GM18909 (cell line): ENCODE results near the gene ARL9.

Experiments
- ATAC-seq: cut with Tn5 transposase; IDR thresholded peaks from one replicate; pipeline ENCODE4 v1.9.1; 2021; ENCODE audit warnings: mild to moderate bottlenecking; ENCODE audit not compliant: unreplicated experiment, poor library complexity

Gene ARL9

DNA sequence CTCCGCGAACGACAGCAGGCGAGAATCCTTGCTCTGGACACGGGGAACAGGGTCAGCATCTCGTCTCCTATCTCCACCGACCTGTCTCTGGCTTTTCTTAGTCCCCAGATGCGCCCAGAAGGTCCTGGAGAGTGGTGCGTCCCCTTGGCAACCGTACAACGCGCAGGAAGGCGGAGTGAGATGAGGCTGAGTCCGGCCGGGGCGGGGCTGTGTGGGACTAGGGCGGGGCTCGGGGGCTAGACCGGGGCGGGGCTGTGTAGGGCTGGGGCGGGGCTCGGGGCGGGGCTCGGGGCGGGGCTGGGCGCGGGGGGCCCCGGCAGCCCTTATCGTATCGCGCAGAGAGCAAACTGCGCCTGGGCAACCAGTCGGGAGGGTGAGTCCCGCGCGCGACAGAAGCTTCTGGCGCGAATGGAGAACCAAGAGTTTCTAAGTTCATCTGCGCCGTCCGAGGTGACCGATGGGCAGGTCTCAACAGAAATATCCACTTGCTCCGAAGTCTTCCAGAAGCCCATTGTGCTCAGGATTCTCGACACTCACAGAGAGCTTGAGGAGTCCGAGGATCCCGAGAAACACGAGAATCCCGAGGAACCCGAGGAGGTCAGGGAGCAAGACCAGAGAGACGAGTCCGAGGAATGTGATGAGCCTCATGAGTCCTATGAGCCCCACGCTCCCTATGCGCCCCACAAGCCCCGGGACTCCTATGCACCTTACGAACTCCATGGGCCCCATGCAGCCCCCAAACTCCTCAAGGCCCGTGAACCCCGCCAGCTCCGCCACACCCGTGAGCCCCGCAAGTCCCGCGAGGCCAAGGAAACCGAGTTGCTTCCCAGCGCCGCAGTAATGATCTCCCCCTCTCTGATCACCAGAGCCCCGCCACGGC is 24.9 kb downstream of the ARL9 start:
- peak; percentile 91 for ATAC-seq

DNA sequence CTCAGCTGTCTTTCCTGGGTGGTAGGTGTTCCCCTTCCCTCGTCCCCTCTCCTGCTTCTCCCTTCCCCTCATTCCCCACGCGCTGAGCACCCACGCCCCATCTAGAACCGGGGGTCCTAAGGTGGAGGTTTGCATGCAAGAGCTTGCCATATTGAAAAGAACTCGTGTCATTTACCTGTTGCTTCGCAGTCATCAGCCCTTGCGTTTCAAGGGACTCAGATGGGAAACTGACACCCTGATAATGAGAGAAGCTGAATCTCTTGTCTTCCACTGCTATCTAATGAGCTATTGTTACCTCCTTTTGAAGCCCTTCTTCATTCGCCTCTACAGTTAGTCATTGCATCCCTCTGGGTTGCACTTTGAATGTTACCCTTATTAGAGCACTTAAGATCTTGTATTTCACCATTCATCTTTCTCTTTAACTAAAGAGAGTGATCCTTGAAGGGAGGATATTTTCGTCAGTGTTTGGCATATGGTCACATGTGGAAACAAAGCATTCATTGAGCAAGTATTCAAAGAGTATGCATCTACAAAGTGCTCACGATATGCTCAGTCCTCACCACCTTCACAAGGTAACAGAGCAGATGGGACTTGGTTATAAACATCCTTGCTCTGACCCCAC is 25.7 kb downstream of the ARL9 start:
- ATAC-seq = no peak

DNA sequence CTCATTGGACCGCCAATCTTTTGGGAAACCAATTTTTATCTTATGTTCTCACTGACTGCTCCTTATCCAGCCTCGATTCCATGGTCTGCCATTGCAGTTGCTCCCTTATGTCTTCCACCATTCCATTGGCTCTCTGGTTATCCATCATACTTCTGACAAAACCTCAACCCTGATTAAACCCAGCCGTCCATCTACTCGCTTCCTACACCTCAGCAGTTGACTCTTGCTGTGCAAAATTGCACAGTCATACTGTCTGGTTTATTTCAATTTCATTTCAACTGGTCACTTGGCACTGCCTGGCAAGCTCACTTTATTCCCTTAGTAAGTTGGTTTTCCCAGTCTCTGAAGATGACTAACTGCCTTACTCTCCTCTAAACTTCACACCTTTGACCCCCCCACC is 26.2 kb downstream of the ARL9 start:
- ATAC-seq = no peak

DNA sequence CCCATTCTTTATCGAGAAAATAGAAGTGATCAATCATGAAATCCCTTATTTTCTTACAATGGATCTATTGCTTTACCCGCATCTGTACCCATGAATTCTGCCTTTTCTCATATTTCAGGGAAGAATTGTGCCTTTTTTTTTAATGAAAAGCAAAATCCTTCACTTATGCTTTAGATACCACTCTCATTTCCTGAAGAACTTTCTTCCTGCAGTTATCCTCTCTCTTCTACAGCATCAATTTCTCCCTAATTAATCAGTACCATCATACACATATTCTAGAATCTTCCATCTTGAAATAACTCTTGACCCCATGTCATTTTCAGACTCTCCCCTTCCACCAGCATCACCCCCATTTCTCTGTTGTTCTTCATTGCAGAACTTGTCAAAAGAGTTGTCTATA is 26.6 kb downstream of the ARL9 start:
- no peak for ATAC-seq

DNA sequence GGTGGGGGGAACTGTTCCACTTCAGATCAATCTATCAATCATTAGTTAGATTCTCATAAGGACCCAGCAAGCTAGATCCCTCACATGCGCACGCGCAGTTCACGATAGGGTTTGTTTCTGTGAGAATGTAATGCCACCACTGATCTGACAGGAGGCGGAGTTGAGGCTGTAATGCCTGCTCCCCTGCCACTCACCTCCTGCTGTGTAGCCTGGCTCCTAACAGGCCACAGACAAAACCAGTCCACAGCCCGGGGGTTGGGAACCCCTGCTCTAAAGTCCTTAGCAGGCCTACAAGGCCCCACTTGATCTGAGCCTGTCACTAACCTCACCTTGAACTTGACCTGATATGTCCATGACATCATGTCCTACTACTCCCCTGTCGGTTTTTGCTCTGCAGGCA is 30.3 kb downstream of the ARL9 start:
- ATAC-seq = no peak

DNA sequence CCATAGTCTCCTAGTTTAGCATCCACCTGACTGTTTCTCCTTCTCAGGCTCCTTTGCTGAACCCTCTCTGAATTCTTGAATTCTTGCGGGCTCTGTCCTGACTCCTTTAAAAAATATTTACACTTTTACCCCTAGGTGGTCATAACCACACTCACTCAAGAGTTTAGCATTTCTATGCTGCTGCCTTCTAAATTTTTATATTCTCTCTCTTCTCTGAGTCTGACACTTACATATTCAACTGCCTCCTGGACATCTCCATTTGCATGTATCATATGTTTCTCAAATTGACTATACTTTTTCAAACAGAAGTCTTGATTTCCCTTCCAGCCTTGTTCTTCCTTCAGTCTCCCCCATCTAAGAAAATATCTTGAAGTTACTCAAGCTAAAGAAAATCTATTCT is 31.6 kb downstream of the ARL9 start:
- no peak for ATAC-seq

DNA sequence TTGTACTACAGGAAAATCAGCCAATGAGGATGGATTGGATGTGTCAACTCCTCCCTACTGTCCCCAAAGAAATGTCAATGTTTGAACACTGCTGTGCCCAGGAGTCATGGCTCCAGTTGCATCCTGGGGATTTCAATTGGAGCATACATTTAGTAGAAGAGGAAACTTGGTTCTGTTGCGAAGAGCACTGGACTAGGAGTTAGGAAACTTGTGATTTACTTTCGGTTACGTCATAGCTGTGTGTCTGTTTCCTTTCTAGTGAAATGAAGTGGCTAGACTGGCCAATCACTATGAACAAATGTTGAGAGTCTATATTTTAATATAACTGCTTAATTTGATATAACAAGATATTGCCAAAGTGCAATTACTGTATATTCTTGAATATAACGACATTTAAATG is 35.2 kb downstream of the ARL9 start:
- ATAC-seq = no peak

DNA sequence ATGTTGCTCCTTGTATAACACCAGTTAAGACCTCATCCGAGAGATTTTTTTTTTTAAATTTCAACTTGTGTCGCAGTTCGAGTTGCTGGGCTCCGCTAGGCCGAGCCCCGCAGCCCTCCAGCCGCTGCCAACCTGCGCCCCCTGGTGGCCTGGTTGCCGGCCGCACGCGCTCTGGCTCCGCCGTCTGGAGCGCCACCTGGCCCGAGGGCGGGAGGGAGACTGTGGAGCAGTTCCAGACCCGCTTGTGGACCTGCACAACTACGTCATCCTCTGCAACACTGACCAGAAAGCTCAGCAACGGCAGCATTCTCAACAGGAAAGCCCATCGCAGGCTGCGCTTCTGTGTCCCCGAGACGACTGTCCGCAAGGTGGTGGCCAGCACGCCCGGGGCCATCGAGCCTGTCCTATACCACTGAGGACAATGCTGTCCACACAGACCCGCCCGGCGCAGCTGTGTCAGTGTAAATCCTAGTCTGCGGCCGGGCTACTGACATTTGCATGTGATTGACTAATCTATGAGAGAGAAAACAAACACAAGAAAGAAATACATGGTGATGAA is 39.1 kb downstream of the ARL9 start:
- peak; percentile 99 for ATAC-seq

DNA sequence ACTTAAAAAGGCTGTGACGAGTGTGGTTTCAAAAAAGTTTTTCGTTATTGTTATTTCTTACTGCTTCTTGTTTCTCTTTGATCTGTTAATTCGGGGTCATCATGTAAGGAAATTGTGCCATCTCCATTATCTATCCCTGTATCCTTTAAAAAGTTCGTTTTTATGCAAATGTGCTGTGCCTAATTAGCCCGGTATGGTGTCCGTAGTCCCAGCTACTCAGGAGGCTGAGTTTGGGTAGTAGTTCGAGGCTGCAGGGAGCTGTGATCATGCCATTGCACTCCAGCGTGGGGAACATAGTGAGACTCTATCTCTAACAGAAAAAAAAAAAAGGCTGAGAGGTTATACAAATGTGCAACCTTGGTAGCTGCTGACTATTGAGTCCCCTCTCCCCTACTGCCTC is 45.1 kb downstream of the ARL9 start:
- ATAC-seq = no peak

DNA sequence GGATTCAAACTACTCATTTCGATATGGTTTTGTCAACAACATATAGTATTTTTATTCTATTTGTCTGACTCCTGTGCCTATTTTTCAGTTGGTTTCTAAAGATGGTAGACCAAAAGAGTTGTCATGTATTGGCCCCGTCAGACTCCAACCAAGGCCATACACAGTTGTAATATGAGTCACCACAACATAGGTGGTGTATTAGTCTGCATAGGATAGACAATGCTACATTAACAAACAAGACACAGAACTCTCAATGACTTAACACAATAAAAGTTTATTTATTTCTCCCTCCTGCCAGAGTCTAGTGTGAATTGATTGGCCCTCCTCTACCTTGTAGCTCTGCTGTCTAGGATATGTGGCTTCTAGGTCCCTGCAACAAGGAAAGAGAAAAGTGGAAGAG is 45.9 kb downstream of the ARL9 start:
- ATAC-seq = no peak

DNA sequence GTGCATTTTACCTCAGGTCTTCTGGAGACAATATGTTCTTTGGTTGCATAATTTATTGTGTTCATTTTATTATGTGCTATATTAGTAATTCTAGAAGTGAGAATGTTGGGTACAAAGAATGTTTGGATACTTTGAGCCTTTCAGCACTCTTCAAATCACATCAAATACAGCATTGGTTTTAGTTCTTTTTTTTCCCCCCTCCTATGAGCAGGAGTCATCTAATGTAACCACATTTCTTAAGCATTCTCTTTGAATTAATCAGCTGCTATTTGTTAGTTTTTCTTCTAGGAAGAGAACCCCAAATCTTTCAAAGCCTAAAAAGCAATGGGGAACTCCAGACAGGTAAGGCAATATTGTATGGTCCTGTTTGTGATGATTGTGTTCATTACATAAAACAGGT is 46.7 kb downstream of the ARL9 start:
- ATAC-seq = no peak

DNA sequence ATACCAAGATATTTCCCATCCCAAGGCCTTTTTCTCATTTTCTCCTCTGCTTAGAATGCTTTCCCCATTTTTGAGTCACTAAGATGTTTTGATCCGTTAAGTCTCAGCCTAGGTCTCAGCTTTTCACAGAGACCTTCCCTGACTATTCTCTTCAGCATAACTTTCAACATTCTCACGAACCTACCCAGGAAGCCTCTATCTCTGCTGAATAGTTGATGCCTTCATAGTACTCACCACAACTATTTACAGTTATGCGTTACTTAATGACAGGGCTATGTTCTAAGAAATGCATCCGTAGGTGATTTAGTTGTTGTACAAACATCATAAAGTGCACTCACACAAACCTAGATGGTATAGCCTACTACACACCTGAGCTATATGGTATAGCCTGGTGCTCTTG is 64.5 kb downstream of the ARL9 start:
- no peak for ATAC-seq
